Heart right ventricle (tissue), 16 donors: ENCODE measurements around the gene NEURL4. TPM values are rescaled to one million over a fixed set of nuclear protein-coding genes. Genes with fewer than 3 reads are reported as not detected.
"Not testable (repeated sequence)": the region's sequence is repeated elsewhere in the genome, so short reads cannot be mapped to it uniquely, and the experiment has no call there.

ENCODE experiments used
- ATAC-seq, 8 donors: fragments of 200-7000 bp; cut with Tn5 transposase; one replicate each; pipeline ENCODE4 v1.9.1; 2020; ENCODE audit warnings: mild to moderate bottlenecking in 8 of 8, moderate library complexity in 8 of 8, moderate number of reproducible peaks in 1 of 8
- DNase-seq, 2 donors: peaks; one replicate each; pipeline ENCODE4 v3.0.0-alpha.2; 2020
- H3K27ac ChIP-seq, 10 donors: fragments of 200-600 bp; sonication (generic) in 2 of 10; one replicate each; pipeline versions ENCODE4 v1.5.0 to v1.8.0; 2020 to 2022; ENCODE audit warnings: mild to moderate bottlenecking in 3 of 10
- H3K27me3 ChIP-seq, 7 donors: fragments of 200-600 bp; one replicate each; pipeline ENCODE4 v1.8.0; 2021 to 2022; ENCODE audit warnings: mild to moderate bottlenecking in 2 of 7
- H3K36me3 ChIP-seq, 9 donors: fragments of 200-600 bp; sonication (generic) in 1 of 9; one replicate each; pipeline versions ENCODE4 v1.5.0 to v1.8.0; 2020 to 2022; ENCODE audit warnings: mild to moderate bottlenecking in 2 of 9
- H3K4me1 ChIP-seq, 9 donors: fragments of 200-600 bp; sonication (generic) in 1 of 9; one replicate each; pipeline versions ENCODE4 v1.5.0 to v1.8.0; 2020 to 2022; ENCODE audit warnings: mild to moderate bottlenecking in 4 of 9
- H3K4me3 ChIP-seq, 10 donors: fragments of 200-600 bp; sonication (generic) in 2 of 10; one replicate each; pipeline versions ENCODE4 v1.5.0 to v1.8.0; 2020 to 2022; ENCODE audit warnings: mild to moderate bottlenecking in 7 of 10, moderate library complexity in 2 of 10
- H3K9me3 ChIP-seq, 11 donors: fragments of 200-600 bp in 10 of 11; sonication (generic) in 2 of 11; one replicate each; pipeline versions ENCODE4 v1.5.0 to v1.8.0; 2013 to 2022; ENCODE audit warnings: mild to moderate bottlenecking in 2 of 11, control low read depth in 1 of 11, moderate library complexity in 1 of 11
- WGBS, 2 donors: extraction: QIAGEN DNeasy Blood & Tissue Kit; methylation state at CpG; one replicate each; pipeline ENCODE4 v1.1.7; 2013; ENCODE audit warnings: inconsistent platforms in 1 of 2; 5-methylcytosine and 5-hydroxymethylcytosine counted together
- intact Hi-C, 10 donors: fragments of 100-400 bp; cut with DNase I; formaldehyde crosslinking; loops; one replicate each; pipeline versions ENCODE4 v1.11.1 to v1.14.2; 2022
- polyA plus RNA-seq, 2 donors: library from polyadenylated mRNA; stranded (reverse); fragments of 200-250 nt; gene quantifications; one replicate each; pipeline ENCODE4 v1.2.3, GENCODE V29; 2013
- total RNA-seq, 10 donors: library from RNA; stranded (reverse); fragmentation: NEBNext Ultra II Directional in 3 of 10; extraction: Animal tissue kit (Norgen Biotek cat#: 25700) in 3 of 10; gene quantifications; one replicate each; pipeline versions ENCODE4 v1.2.1 to v1.2.4, GENCODE V29; 2021 to 2023
- TF ChIP-seq, protein P1 (sequence below), 9 donors: fragments of 200-600 bp; sonication (generic) in 2 of 9; IDR thresholded peaks; one replicate each; pipeline versions ENCODE4 v1.5.0 to v1.8.0; 2021 to 2022; ENCODE audit warnings: antibody characterized with exemption in 9 of 9, mild to moderate bottlenecking in 5 of 9, moderate library complexity in 1 of 9
- donor health status: Arrhythmogenic right ventricular cardiomyopathy.
- donor health status: ischemic (EF 13 %, LVEDD 7.1; RV severe dilation, severe dysfunction).
- donor health status: healthy with polysubstance abuse.
- donor health status: DM: no; HTN: yes; CAD: no.
- donor health status: DM: no; HTN: no; CAD: no.
- donor health status: ischemic (EF 25% LVEDD 6.9; RV normal size, moderate dysfunction).
- donor health status: ischemic (EF 25% LVEDD 5.7; RV mildly dilated, moderate dysfunction).
- donor health status: healthy.
- donor health status: DM: yes; HTN: yes; CAD: no.
- donor health status: Ischemic cardiomyopathy.
- donor health status: ischemic (EF 35%, LVEDD 5.7; RV mildly dilated, moderate dysfunction).
- donor health status: nonischemic (EF 11% LVEDD 7.7; RV severe dilation, severe dysfunction).
- donor health status: DM: yes; HTN: yes; CAD: no.
- donor health status: PGD.
- donor health status: ischemic (EF 29% LVEDD 5.4; RV normal size, mild dysfunction).
- donor health status: nonischemic (EF 23%, LVEDD 6.1; RV moderate dilation, normal function).

Gene NEURL4
- total and polyA plus RNA-seq, 12 donors: 21.7 to 55.5 (median 28.7) TPM

DNA sequence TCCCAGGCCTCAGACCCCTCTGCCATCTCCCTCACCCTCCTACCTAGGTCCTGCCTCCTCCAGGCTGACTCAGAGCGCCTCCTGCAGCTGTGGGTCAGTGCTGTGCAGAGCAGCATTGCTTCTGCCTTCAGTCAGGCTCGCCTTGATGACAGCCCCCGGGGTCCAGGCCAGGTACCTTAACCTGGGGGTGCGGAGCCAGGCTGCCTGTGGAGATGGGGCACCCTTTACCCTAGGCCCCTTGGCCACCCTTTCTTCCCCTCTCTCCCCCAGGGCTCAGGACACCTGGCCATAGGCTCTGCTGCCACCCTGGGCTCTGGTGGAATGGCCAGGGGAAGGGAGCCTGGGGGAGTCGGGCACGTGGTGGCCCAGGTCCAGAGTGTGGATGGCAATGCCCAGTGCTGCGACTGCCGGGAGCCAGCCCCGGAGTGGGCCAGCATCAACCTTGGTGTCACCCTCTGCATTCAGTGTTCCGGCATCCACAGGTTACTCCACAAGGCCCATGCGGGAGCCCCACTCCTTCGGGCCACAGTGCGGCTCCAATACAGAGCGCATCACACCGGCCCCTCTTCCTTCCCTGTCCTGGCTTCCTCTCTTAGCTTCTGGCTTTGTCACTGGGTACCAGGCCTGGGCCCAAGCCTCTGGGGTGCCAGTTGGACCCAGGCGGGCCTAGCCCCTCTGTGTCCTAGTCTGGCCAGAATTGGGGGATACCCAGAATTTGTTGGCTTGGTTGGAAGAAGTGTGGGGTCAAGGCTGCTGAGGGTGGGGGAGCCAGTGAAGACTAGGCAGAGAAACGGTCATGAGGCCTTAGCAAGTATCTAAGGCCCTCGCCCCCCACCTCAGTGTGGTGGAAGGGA, 17.9 kb upstream of the NEURL4 start:
- Histone ChIP-seq H3K36me3 (peaks cover 0 to 44% (median 0%) of the 10 kb centered on the region in 9 donors), H3K9me3 (no peaks in the 10 kb centered on the region), H3K27ac (no peak overlapping the region), H3K27me3 (peaks cover 0 to 11% (median 0%) of the 10 kb centered on the region in 7 donors), H3K4me3 (no peak overlapping the region), H3K4me1 (peaks cover 2 to 27% (median 21%) of the 10 kb centered on the region in 9 donors)
- TF ChIP-seq, protein P1, sequence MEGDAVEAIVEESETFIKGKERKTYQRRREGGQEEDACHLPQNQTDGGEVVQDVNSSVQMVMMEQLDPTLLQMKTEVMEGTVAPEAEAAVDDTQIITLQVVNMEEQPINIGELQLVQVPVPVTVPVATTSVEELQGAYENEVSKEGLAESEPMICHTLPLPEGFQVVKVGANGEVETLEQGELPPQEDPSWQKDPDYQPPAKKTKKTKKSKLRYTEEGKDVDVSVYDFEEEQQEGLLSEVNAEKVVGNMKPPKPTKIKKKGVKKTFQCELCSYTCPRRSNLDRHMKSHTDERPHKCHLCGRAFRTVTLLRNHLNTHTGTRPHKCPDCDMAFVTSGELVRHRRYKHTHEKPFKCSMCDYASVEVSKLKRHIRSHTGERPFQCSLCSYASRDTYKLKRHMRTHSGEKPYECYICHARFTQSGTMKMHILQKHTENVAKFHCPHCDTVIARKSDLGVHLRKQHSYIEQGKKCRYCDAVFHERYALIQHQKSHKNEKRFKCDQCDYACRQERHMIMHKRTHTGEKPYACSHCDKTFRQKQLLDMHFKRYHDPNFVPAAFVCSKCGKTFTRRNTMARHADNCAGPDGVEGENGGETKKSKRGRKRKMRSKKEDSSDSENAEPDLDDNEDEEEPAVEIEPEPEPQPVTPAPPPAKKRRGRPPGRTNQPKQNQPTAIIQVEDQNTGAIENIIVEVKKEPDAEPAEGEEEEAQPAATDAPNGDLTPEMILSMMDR (IDR thresholded peaks at IDR 0.05): no peak
- WGBS, 2 donors: 71 to 73% methylated on average over 18 of the region's 18 CpGs
- ATAC-seq (no peak), DNase-seq (no peak)
- intact Hi-C loops: loop anchor here in 3 of 10 donors (5.0 kb wide), 2 partner anchors 50 to 65 kb away; partner anchors contain the start of gene SLC2A4 (in 3 of the 3)

DNA sequence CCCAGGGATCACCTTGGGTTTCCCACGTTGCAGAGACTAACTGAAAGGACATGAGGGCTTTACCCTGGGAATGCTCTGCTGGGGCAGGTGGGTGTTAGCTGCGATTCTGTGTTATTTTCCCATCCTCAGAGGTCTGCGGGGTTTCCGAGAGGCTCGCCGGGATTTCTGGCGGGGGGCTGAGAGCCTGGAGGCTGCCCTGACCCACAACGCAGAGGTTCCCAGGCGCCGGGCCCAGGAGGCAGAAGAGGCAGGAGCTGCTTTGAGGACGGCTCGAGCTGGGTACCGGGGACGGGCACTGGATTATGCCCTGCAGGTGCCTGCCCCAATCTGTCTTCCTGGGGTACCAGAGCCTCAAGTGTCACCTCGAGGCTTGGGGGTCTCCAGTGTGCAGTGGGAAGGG, 14.1 kb upstream of the NEURL4 start:
- intact Hi-C loops: no loop called here

DNA sequence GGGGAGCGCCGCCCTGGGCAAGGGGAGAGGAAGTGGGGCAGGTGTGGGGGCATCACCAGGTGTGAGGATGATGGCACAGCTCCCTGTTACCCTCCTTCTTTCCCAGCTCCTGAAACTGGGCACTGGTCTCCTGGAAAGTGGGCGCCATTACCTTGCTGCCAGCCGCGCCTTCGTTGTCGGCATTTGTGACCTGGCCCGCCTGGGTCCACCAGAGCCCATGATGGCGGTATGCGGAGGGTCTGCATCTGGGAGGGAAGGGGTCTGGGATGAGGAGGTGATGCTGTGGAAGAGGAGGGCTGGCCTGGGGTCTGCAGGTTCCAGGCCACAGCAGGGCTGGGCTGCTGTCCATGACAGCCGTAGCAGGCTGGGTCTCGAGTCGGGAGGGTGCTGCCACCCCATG, 12.7 kb upstream of the NEURL4 start:
- Histone ChIP-seq H3K4me1 (peaks cover 0 to 12% (median 0%) of the 10 kb centered on the region in 9 donors), H3K27me3 (peaks cover 0 to 46% (median 4%) of the 10 kb centered on the region in 7 donors), H3K36me3 (peaks cover 0 to 59% (median 0%) of the 10 kb centered on the region in 9 donors), H3K9me3 (no peaks in the 10 kb centered on the region), H3K27ac (no peak overlapping the region), H3K4me3 (no peak overlapping the region)
- DNase-seq (no peak), ATAC-seq (no peak)
- 91 to 94% methylated on average over 13 of the region's 13 CpGs for WGBS, 2 donors
- intact Hi-C loops: no loop called here
- TF ChIP-seq, protein P1 (IDR thresholded peaks at IDR 0.05): no peak

More for the DNA sequence above, 14.1 kb upstream of the NEURL4 start:
- Histone ChIP-seq H3K36me3 (peaks cover 0 to 71% (median 0%) of the 10 kb centered on the region in 9 donors), H3K9me3 (no peaks in the 10 kb centered on the region), H3K27ac (no peak overlapping the region), H3K27me3 (peaks cover 0 to 32% (median 4%) of the 10 kb centered on the region in 7 donors), H3K4me3 (no peak overlapping the region), H3K4me1 (peaks cover 0 to 11% (median 0%) of the 10 kb centered on the region in 9 donors)
- DNase-seq (no peak), ATAC-seq (no peak)
- TF ChIP-seq, protein P1 (IDR thresholded peaks at IDR 0.05): no peak
- WGBS, 2 donors: 71 to 73% methylated on average over 15 of the region's 15 CpGs

DNA sequence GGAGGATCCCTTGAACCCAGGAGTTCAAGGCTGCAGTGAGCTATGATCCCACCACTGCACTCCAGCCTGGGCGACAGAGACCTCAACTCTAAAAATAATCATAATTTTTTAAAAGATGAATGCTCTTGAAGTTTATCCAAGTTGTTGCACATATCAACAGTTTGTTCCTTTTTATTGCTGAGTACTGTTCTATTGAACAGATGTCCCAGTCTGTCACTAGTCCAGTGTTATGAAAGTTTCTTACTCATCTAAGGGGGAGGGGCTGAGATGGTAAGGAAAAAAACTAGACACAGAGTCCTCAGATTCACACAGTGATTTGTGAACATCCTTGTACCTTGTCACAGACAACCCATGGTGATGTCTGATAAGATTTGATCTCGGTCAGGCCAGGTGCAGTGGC, 11.0 kb upstream of the NEURL4 start:
- no peak for DNase-seq
- Histone ChIP-seq H3K27ac (no peak overlapping the region), H3K36me3 (peaks cover 0 to 49% (median 0%) of the 10 kb centered on the region in 9 donors), H3K27me3 (peaks cover 0 to 63% (median 18%) of the 10 kb centered on the region in 7 donors), H3K4me3 (no peak overlapping the region), H3K4me1 (peaks cover 0 to 24% (median 0%) of the 10 kb centered on the region in 9 donors), H3K9me3 (no peaks in the 10 kb centered on the region)
- TF ChIP-seq, protein P1 (IDR thresholded peaks at IDR 0.05): no peak
- ATAC-seq: no peak
- intact Hi-C loops: no loop called here
- 80% methylated on average over 2 of the region's 2 CpGs for WGBS, 2 donors

DNA sequence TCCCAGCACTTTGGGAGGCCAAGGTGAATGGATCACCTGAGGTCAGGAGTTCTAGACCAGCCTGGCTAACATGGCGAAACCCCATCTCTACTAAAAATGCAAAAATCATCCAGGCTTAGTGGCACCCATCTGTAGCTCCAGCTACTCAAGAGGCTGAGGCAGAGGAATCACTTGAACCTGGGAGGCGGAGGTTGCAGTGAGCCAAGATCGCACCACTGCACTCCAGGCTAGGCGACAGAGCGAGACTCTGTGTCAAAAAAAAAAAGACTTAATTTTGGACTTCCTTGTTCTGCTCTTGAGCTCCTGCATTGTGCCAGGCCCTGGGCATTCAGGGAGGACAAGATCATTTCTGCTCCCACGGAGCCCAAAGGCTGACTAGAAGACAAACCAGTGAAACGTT, 8.5 kb upstream of the NEURL4 start:
- peak overlapping the region in 1 of 10 donors; percentile 90 for H3K27ac ChIP-seq
- WGBS, 2 donors: 78 to 86% methylated on average over 7 of the region's 7 CpGs
- H3K27me3 ChIP-seq: peaks cover 0 to 63% (median 28%) of the 10 kb centered on the region in 7 donors
- peaks cover 0 to 36% (median 0%) of the 10 kb centered on the region in 9 donors for H3K36me3 ChIP-seq
- H3K9me3 ChIP-seq, ATAC-seq, intact Hi-C loops, DNase-seq: not testable (repeated sequence)
- H3K4me1 ChIP-seq: peaks cover 0 to 24% (median 0%) of the 10 kb centered on the region in 9 donors
- peak overlapping the region in 1 of 10 donors; percentile 61 for H3K4me3 ChIP-seq
